ENCODE results near the gene FHL3. TPM values are rescaled to one million over a fixed set of nuclear protein-coding genes. Genes with fewer than 3 reads are reported as not detected.

The FHL3 gene
- polyA plus RNA-seq, 1 of the 3 experiments (the other 2 are of a cell fraction) = 6.8 TPM

DNA sequence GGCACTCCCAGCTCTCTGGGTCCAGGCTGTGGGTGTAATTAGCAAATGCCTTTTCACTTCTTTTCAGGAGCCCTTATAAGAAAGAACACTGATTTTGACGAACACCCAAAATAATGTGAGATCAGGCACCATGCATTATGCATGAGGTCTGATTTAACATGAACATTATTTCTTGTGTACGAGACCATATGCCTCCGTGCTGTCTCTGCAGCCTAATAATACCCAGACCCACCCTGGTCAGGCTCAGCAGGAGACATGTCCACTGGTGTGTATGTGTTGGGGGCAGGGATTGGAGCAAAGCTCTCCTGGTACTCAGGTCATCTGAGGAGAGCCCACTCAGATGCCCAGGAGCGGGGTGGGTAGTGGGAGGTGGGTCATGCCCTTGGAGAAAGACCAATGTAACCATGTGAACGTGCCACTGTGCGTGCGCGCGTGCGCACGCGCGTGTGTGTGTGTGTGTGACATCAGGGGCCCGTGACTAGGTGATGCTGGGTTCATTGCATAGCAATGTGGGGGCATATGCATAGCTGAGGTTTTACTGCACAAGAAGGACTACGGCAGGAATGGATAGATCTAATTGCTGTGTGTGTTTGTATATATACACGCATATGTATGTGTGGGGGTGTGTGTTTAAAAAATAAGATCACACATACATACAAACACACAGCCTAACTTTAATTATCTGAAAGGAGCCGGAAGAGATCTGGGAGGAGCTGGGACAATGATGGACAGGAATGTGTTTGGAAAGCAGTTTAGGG is 34.2 kb upstream of the FHL3 start:
- no peaks in the 10 kb centered on the region for H3F3A ChIP-seq (replicated peaks; ENCODE audit: insufficient read depth)
- H3K27me3 ChIP-seq (ENCODE audit: insufficient read depth) = peaks cover 31% of the 10 kb centered on the region
- TF ChIP-seq, protein P1, sequence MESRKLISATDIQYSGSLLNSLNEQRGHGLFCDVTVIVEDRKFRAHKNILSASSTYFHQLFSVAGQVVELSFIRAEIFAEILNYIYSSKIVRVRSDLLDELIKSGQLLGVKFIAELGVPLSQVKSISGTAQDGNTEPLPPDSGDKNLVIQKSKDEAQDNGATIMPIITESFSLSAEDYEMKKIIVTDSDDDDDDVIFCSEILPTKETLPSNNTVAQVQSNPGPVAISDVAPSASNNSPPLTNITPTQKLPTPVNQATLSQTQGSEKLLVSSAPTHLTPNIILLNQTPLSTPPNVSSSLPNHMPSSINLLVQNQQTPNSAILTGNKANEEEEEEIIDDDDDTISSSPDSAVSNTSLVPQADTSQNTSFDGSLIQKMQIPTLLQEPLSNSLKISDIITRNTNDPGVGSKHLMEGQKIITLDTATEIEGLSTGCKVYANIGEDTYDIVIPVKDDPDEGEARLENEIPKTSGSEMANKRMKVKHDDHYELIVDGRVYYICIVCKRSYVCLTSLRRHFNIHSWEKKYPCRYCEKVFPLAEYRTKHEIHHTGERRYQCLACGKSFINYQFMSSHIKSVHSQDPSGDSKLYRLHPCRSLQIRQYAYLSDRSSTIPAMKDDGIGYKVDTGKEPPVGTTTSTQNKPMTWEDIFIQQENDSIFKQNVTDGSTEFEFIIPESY (IDR thresholded peaks at IDR 0.05; ENCODE audit: borderline replicate concordance, low read depth) = no peak
- no peak for TF ChIP-seq POLR2AphosphoS5 (IDR thresholded peaks at IDR 0.05; ENCODE audit: low read depth, low read length)
- no peak for TF ChIP-seq NFIC (IDR thresholded peaks at IDR 0.05; ENCODE audit: borderline replicate concordance)
- TF ChIP-seq TAF1 (IDR thresholded peaks at IDR 0.05; ENCODE audit: borderline replicate concordance, low read depth, low read length) = no peak
- no peak for TF ChIP-seq JUND (IDR thresholded peaks at IDR 0.05)
- TF ChIP-seq ELF1 (IDR thresholded peaks at IDR 0.05) = no peak
- TF ChIP-seq, protein P2, sequence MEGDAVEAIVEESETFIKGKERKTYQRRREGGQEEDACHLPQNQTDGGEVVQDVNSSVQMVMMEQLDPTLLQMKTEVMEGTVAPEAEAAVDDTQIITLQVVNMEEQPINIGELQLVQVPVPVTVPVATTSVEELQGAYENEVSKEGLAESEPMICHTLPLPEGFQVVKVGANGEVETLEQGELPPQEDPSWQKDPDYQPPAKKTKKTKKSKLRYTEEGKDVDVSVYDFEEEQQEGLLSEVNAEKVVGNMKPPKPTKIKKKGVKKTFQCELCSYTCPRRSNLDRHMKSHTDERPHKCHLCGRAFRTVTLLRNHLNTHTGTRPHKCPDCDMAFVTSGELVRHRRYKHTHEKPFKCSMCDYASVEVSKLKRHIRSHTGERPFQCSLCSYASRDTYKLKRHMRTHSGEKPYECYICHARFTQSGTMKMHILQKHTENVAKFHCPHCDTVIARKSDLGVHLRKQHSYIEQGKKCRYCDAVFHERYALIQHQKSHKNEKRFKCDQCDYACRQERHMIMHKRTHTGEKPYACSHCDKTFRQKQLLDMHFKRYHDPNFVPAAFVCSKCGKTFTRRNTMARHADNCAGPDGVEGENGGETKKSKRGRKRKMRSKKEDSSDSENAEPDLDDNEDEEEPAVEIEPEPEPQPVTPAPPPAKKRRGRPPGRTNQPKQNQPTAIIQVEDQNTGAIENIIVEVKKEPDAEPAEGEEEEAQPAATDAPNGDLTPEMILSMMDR (IDR thresholded peaks at IDR 0.05) = no peak
- TF ChIP-seq FOSL2 (IDR thresholded peaks at IDR 0.05; ENCODE audit: borderline replicate concordance, low read depth) = no peak
- TF ChIP-seq, protein P3, sequence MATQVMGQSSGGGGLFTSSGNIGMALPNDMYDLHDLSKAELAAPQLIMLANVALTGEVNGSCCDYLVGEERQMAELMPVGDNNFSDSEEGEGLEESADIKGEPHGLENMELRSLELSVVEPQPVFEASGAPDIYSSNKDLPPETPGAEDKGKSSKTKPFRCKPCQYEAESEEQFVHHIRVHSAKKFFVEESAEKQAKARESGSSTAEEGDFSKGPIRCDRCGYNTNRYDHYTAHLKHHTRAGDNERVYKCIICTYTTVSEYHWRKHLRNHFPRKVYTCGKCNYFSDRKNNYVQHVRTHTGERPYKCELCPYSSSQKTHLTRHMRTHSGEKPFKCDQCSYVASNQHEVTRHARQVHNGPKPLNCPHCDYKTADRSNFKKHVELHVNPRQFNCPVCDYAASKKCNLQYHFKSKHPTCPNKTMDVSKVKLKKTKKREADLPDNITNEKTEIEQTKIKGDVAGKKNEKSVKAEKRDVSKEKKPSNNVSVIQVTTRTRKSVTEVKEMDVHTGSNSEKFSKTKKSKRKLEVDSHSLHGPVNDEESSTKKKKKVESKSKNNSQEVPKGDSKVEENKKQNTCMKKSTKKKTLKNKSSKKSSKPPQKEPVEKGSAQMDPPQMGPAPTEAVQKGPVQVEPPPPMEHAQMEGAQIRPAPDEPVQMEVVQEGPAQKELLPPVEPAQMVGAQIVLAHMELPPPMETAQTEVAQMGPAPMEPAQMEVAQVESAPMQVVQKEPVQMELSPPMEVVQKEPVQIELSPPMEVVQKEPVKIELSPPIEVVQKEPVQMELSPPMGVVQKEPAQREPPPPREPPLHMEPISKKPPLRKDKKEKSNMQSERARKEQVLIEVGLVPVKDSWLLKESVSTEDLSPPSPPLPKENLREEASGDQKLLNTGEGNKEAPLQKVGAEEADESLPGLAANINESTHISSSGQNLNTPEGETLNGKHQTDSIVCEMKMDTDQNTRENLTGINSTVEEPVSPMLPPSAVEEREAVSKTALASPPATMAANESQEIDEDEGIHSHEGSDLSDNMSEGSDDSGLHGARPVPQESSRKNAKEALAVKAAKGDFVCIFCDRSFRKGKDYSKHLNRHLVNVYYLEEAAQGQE (IDR thresholded peaks at IDR 0.05; ENCODE audit: low read depth, low read length) = no peak
- TF ChIP-seq NRF1 (IDR thresholded peaks at IDR 0.05; ENCODE audit: low read depth, low read length) = no peak
- TF ChIP-seq MEF2A (IDR thresholded peaks at IDR 0.05; ENCODE audit: borderline replicate concordance, low read depth) = no peak
- no peak for TF ChIP-seq RXRA (IDR thresholded peaks at IDR 0.05; ENCODE audit: borderline replicate concordance, low read depth)
- no peak for TF ChIP-seq GABPA (IDR thresholded peaks at IDR 0.05; ENCODE audit: low read depth)
- TF ChIP-seq, protein P4, sequence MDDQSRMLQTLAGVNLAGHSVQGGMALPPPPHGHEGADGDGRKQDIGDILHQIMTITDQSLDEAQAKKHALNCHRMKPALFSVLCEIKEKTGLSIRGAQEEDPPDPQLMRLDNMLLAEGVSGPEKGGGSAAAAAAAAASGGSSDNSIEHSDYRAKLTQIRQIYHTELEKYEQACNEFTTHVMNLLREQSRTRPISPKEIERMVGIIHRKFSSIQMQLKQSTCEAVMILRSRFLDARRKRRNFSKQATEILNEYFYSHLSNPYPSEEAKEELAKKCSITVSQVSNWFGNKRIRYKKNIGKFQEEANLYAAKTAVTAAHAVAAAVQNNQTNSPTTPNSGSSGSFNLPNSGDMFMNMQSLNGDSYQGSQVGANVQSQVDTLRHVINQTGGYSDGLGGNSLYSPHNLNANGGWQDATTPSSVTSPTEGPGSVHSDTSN (IDR thresholded peaks at IDR 0.05) = no peak
- TF ChIP-seq EZH2phosphoT487 (IDR thresholded peaks at IDR 0.05; ENCODE audit: borderline replicate concordance, low read depth) = no peak
- no peak for TF ChIP-seq FOXM1 (IDR thresholded peaks at IDR 0.05; ENCODE audit: low read depth)
- no peak for TF ChIP-seq SMC3 (IDR thresholded peaks at IDR 0.05; ENCODE audit: low read depth, low read length)
- H4K20me1 ChIP-seq (ENCODE audit: insufficient read depth) = no peaks in the 10 kb centered on the region
- peaks cover 0 to 5% of the 10 kb centered on the region in 2 experiments; a peak in 1 of 4 replicates for H3K4me1 ChIP-seq (ENCODE audit: control insufficient read depth in 1 of 2, insufficient read depth in 2 of 2, low read depth in 1 of 2, low read length in 1 of 2)
- no peaks in the 10 kb centered on the region for H3K79me2 ChIP-seq (ENCODE audit: insufficient read depth)
- no peaks in the 10 kb centered on the region for H3K9me3 ChIP-seq
- POLR2A ChIA-PET = no interaction called here
- CTCF ChIA-PET = interaction anchor here (1.5 to 1.8 kb wide), 3 partner anchors 10 to 32 kb away, joined by 6 to 12 read pairs (median 6); no protein-coding TSS in a partner anchor
- H3K9ac ChIP-seq = no peak overlapping the region
- 73% methylated on average over 17 of the region's 17 CpGs for whole genome bisulfite sequencing (ENCODE audit: low lambda C conversion rate)
- no peak overlapping the region for H2AFZ ChIP-seq (ENCODE audit: low read depth)
- no peaks in the 10 kb centered on the region for H3K36me3 ChIP-seq (replicated peaks in 1 of 2; ENCODE audit: control insufficient read depth in 1 of 2, insufficient read depth in 2 of 2, low read length in 1 of 2)
- H3K4me2 ChIP-seq = no peak overlapping the region
- H3K27ac ChIP-seq (ENCODE audit: low read depth in 2 of 2, low read length in 1 of 2) = no peak overlapping the region
- H3K9me2 ChIP-seq = no peaks in the 10 kb centered on the region
- DNase-seq = no peak
- H3K4me3 ChIP-seq (ENCODE audit: low read depth in 2 of 2, low read length in 1 of 2) = no peak overlapping the region
